Gastroesophageal sphincter (tissue), 3 donors: ENCODE measurements around the gene SNX8.

ENCODE experiments used
- CTCF ChIP-seq, 4 experiments: fragments of 200-600 bp in 2 of 4; fragments of 450-650 bp in 2 of 4; sonication (generic) in 1 of 4; IDR thresholded peaks; one replicate each; pipeline ENCODE4 v1.5.1; 2017 to 2019; ENCODE audit warnings: antibody characterized with exemption in 4 of 4, mild to moderate bottlenecking in 2 of 4, moderate library complexity in 2 of 4
- EP300 ChIP-seq: sonication (generic); formaldehyde crosslinking; IDR thresholded peaks from one replicate; pipeline ENCODE4 v1.6.1; 2017; ENCODE audit warnings: antibody characterized with exemption, mild to moderate bottlenecking
- POLR2A ChIP-seq, 2 donors: fragments of 450-650 bp; IDR thresholded peaks; one replicate each; pipeline ENCODE4 v1.6.1; 2017; ENCODE audit warnings: antibody characterized with exemption in 2 of 2, mild to moderate bottlenecking in 2 of 2, moderate library complexity in 1 of 2
- POLR2AphosphoS5 ChIP-seq: sonication (generic); formaldehyde crosslinking; IDR thresholded peaks from one replicate; pipeline ENCODE4 v1.6.1; 2017; ENCODE audit warnings: antibody characterized with exemption

- TF ChIP-seq CTCF (IDR thresholded peaks at IDR 0.05) (no peak), POLR2AphosphoS5 (no peak), POLR2A (IDR thresholded peaks at IDR 0.05) (no peak), EP300 (no peak)
Observed at GRCh38 chr7:2290877-2291276, 23.4 kb downstream of the SNX8 start.
